Suppressor macrophage treated with lipopolysaccharide for 1 hour (primary cell): ENCODE measurements around the gene PFKP.

ENCODE experiments used
- DNase-seq, 3 donors: peaks; one replicate each; pipeline ENCODE4 v3.0.0-alpha.2; 2020 to 2022

Gene PFKP

GRCh38 chr10:3137958-3138726 is 70.8 kb downstream of the PFKP start:
- DNase-seq: no peak

DNA sequence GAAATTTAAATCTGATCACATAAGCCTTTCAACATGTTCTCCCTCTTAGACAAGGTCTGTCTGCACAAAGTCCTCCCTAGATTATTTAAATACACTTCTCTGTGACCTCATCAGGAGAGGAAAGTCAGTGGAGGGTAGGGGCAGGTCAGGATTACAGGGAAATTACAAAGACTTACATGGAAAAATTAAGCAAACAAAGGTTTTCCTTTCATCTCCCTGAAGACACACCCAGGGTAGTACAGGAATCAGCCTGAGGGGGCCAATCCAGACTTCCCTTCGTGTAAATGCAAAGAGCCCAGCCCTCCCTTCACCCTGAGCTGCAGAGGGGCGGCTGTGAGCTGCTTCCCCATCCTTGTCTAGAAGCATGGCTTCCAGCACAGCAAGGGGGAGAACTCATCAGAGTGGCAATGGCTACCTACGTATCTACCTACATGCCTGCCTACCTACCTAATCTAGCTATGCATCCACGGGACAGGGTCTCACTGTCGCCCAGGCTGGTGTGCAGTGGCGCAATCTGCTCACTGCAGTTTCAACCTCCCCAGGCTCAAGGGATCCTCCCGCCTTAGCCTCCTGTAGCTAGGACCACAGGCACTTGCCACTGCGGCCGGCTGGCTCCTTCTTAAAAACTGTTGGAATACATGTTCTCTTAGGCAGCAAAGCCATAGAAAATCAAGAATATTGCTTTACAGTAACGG is 72.0 kb downstream of the PFKP start:
- no peak for DNase-seq

- DNase-seq: no peak
These were observed 72.9 kb downstream of the PFKP start for GRCh38 chr10:3140280-3140679.

DNA sequence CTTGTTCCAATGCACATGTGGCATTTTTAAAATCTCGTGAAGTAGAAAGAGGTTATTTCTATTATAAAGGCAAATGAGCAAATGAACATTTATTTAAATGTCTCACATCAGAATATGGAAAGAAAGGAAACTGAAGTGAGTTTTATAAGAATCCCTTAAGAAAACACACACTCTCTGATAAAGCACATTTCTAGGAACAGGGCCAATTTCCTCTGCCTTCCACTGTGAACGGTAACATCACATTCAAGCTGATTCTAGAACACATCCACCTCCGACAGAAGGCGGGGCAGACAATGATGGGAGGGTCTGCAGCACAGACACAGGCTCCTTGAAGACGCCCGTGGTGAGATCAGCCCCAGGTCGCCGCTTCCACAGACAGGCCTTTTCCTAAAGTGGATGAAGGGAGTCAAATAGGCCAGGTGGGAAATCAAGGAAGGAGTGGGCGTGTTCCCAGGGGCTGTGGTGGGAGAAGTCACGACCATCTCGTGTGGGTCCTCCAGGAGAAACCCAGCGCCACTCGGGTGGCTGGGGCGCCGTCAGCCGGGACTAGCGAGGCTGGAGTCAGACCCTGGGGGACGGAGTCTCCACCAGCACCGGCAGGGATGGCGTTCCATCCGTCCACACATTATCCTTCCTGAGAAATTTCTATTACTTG is 74.1 kb downstream of the PFKP start:
- no peak for DNase-seq

- no peak for DNase-seq
These were observed 75.0 kb downstream of the PFKP start for GRCh38 chr10:3142146-3142875.

GRCh38 chr10:3143366-3143765 is 76.0 kb downstream of the PFKP start:
- no peak for DNase-seq

DNA sequence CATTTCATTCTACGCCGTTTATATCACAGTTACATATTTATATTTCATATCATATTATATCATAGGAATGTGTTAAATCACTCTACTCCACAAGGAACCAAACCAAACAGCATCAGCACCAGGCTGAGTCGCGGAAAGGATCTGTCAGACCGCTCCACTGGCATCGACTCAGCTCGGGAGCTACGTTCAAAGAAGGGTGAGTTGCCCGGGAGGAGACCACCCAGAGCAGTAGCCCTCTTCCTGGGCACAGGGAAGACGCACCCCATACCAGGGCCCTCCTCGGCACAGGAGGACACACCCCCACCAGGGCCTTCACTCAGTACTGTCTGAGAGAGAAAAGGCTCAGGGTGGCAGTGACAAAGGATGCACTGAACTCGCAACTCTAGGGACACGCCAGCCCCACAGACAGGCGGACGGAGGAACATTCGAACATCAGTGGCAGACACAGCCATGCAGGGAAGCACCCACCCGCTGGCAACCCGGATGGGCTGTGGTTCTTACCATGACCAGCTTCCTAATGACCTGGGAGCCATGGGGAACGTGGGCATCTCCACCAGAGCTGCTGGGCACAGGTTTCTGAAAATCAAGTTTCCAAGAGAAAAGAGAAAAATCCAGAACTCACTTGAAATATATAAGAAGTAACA is 76.6 kb downstream of the PFKP start:
- no peak for DNase-seq

- DNase-seq: no peak
These were observed 78.0 kb downstream of the PFKP start for GRCh38 chr10:3145366-3145765.

DNA sequence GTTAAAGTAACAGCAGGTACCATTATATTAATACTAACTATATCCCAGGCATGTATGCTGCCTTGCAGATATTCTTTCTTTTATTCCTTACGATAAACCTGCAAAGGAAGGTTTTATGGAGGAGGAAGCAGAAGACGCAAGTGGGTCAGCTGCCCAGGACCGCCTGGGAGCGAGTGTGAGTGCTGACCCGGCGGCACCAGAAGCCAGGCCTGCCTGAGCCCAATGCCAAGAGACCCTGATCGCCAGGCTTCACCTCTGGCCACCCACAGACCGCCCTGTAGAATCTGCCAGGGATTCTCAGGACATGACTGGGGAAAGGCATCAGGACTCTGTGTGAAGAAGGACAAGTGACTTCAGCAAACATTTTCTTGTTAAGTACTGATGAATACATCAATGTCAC is 78.9 kb downstream of the PFKP start:
- no peak for DNase-seq

GRCh38 chr10:3147117-3147820 is 79.9 kb downstream of the PFKP start:
- no peak for DNase-seq

GRCh38 chr10:3148041-3148440 is 80.7 kb downstream of the PFKP start:
- no peak for DNase-seq

DNA sequence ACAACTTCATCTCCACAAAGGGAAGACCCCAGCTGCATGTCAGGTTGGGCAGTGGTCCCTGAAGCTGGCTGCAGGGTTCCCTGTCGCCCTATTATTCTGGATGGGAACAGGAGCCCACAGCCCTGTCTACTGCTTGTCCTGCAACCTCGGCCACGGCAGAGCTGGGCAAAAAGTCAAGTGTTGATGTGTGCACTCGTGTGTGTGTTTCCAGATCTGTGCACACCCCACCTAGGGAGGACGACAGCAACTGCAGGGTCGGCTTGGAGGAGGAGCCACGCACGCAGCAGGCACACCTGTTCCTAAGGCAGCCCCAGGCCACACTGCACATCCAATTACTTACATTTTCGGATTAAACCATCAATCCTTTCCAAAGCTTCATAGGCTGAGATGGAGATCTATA is 81.6 kb downstream of the PFKP start:
- no peak for DNase-seq

DNA sequence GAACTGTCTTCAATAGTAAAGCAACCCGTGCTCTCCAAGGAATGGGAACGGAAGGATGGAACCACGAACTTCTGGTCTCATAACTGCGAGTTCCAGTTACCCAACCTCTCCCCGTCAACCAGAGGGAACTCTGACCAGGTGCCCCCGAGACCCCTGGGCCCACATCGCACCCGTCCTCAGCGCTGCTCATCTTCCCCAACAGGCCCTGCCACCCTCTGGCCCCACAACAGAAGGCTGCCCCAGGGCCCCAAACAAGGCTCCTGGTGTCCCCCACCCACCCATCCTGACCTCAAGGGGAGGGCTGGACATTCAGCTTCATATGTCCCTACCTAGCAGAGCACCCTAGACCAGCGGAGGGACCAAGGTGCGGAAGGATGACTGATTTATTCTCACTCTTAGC is 82.6 kb downstream of the PFKP start:
- DNase-seq: no peak

- DNase-seq: no peak
These were observed 83.0 kb downstream of the PFKP start for GRCh38 chr10:3150366-3150765.

DNA sequence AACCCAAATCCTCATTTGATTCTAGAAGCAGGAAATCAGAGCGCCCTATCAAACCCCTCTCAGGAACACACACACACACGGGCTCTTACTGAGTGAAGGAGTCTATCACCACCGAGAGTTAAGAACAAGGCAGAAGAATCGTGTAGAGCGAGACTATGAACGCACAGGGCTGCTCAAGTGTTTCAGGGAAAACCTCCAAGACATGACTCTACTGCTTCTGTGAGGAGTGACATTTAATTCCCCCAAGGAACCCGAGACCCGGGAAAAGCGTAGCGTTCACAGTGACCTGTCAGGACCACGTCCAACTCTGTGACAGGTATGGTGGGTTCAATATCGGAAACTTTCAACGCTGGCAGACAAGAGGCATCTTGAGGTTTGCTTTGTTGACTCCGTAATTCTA is 83.6 kb downstream of the PFKP start:
- DNase-seq: no peak

DNA sequence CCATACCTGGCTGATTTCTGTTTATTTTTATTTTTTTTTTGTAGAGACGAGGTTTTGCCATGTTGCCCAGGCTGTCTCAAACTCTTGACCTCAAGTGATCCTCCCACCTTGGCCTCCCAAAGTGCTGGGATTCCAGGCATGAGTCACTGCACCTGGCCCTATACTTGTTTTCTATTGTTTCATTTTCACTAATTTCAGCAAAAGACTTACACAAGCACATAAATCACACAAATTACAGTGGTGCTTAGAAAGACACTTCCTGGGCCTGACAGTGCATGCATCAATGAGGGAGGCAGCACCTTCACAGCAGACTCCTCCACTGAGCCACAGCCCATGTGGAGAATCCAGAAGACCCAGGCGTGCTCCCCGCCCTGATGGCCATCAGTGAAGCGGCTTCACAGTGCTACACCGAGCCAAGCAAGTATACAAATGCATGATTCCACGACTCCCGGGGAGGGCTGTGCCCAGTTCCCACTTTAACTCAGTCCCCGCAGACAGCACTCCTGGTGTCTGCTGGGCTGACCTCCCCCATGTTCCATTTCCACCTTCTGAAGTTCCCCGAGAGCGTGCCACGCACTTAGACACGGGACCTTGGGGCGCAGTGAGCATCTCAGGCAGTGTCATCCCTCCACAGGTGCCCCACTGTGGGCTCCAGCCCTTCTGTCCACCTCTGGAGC is 84.7 kb downstream of the PFKP start:
- no peak for DNase-seq

GRCh38 chr10:3152566-3152935 is 85.2 kb downstream of the PFKP start:
- no peak for DNase-seq

DNA sequence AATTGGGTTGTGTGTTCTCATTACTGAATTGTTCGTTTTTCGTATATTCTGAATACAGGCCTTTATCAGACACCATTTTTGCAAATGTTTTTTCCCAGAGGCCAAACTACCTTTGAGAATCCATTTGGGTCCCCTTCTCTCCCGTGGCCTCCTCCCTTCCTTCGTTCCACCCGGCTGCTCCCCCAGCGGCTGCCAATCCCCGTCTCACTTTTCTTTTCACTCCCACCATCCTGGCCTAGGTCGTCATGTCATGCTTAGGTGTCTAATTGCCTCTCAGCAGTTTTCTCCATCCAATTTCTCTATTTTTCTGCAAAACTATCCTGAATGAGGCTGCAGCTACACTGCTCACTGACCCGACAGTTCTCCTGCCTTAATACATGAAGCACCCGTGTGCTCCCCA is 87.3 kb downstream of the PFKP start:
- DNase-seq: no peak

GRCh38 chr10:3159152-3159551 is 91.8 kb downstream of the PFKP start:
- DNase-seq: no peak

DNA sequence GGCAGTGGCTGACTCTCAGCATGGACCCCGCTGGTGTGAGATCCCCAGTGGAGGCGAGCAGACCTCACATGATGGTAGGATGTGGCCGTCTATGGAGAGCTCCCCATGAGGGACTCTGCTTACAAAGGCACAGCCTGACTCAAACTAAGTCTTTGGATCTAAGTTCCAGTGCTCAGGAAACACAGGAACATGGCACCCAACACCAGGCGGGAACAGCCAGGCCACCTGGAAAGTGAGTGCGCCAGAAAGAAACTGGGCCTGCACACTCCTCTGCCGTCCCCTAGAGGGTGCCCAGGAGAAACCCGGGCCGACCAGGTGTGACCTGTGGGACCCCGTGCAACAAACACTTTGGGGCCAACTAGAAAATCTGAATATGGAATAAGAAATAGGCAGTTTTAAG is 95.2 kb downstream of the PFKP start:
- DNase-seq: no peak

DNA sequence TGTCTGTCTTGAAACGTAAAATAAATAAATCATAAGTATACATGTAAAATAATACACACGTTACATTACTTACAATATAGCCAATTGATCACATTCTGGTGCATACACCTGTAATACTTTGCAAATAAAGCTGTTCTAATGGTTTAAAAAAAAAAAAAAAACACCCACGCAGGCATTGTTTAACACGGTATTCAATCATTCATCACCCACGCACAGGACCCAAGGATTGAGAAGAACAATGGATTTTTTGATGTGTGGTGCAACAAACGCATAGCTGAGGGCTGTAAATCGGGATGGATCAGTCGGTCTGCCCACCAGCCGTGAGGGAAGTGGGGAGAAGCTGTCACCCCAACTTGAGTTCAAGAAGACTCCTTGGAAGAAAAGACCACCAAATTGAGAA is 96.5 kb downstream of the PFKP start:
- no peak for DNase-seq

DNA sequence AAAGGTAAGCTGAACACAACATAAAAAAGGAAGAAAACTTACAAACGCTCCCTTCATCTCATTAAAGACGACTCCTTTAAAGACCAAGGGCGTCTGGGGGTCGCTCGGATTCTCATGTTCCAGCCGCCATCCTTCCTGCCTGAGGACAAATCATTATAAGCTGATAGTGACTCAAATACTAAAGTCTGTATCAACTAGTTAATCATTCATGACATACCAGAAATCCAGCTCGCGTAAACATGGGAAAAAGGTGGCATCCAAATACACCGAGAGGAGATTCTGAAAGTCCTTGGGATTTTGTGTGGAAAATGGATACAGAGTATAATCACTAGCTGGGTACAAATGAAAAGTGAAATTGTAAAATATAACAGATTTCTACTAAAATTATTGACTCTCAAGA is 97.8 kb downstream of the PFKP start:
- DNase-seq: no peak
